Activated CD8-positive, alpha-beta memory T cell treated with anti-CD3 and anti-CD28 coated beads, Interleukin-2, amount 10 ng/mL, durations not matched to agents 7 days and 5 days (primary cell): Measurements from ENCODE around the gene ARMC12. TPM values are rescaled to one million over a fixed set of nuclear protein-coding genes. Genes with fewer than 3 reads are reported as not detected.

Experiments used
- ATAC-seq: fragments of 150-1000 bp; cut with Tn5 transposase; one replicate; pipeline ENCODE4 v1.10.0; 2021; ENCODE audit warnings: moderate library complexity
- CTCF ChIA-PET: fragments of 350-600 bp; sonication (Branson Sonifier 250); formaldehyde crosslinking; loops from one replicate; lab custom pipeline; 2021; ENCODE audit warnings: antibody characterized with exemption; lab: Charles Lee
- DNase-seq: peaks from one replicate; pipeline ENCODE4 v3.0.0-alpha.2; 2020
- H3K27ac Mint-ChIP-seq: one replicate; pipeline ENCODE4 v1.8.0; 2021; ENCODE audit warnings: mild to moderate bottlenecking, mixed read lengths
- H3K27me3 Mint-ChIP-seq: one replicate; pipeline ENCODE4 v1.8.0; 2021; ENCODE audit warnings: mixed read lengths
- H3K36me3 Mint-ChIP-seq: one replicate; pipeline ENCODE4 v1.8.0; 2021; ENCODE audit warnings: mild to moderate bottlenecking, mixed read lengths
- H3K4me1 Mint-ChIP-seq: one replicate; pipeline ENCODE4 v1.8.0; 2021; ENCODE audit warnings: mixed read lengths
- H3K4me3 Mint-ChIP-seq: one replicate; pipeline ENCODE4 v1.8.0; 2021; ENCODE audit warnings: mild to moderate bottlenecking, moderate library complexity, mixed read lengths
- H3K9me3 Mint-ChIP-seq: one replicate; pipeline ENCODE4 v1.8.0; 2022; ENCODE audit warnings: low read depth, mixed read lengths
- total RNA-seq, 2 experiments: library from RNA; stranded (reverse); gene quantifications; one replicate each; pipeline ENCODE4 v1.2.3, GENCODE V29; 2021

Gene ARMC12
- total RNA-seq, 2 experiments from 2014 or later: 0.45 to 0.96 TPM

GRCh38 chr6:35723587-35723986 is 13.2 kb upstream of the ARMC12 start:
- Mint-ChIP-seq H3K27me3 (no peaks in the 10 kb centered on the region), H3K27ac (no peak overlapping the region), H3K4me3 (no peak overlapping the region), H3K4me1 (peaks cover 51% of the 10 kb centered on the region), H3K9me3 (no peaks in the 10 kb centered on the region), H3K36me3 (no peaks in the 10 kb centered on the region)
- DNase-seq (no peak), ATAC-seq (no peak)
- CTCF ChIA-PET: interaction anchor here (1.2 to 6.7 kb wide), 2 partner anchors 12 to 13 kb away, joined by 3 to 51 read pairs; partner anchors contain the start of gene ARMC12

- Mint-ChIP-seq H3K27ac (peak overlapping the region; percentile 3), H3K9me3 (no peaks in the 10 kb centered on the region), H3K4me1 (peaks cover 51% of the 10 kb centered on the region), H3K36me3 (no peaks in the 10 kb centered on the region), H3K4me3 (no peak overlapping the region), H3K27me3 (no peaks in the 10 kb centered on the region)
- ATAC-seq (no peak), DNase-seq (no peak)
- CTCF ChIA-PET: interaction anchor here (0.8 to 6.7 kb wide), 3 partner anchors 12 to 122 kb away, joined by 3 to 51 read pairs (median 3); partner anchors contain the start of gene ARMC12
Measured at GRCh38 chr6:35724059-35724458, 12.8 kb upstream of the ARMC12 start.

GRCh38 chr6:35724471-35724870 is 12.4 kb upstream of the ARMC12 start:
- DNase-seq: no peak
- no peaks in the 10 kb centered on the region for H3K36me3 Mint-ChIP-seq
- peaks cover 51% of the 10 kb centered on the region for H3K4me1 Mint-ChIP-seq
- no peaks in the 10 kb centered on the region for H3K9me3 Mint-ChIP-seq
- CTCF ChIA-PET: interaction anchor here (0.8 to 6.7 kb wide), 3 partner anchors 11 to 122 kb away, joined by 3 to 51 read pairs (median 3); partner anchors contain the start of gene ARMC12
- no peaks in the 10 kb centered on the region for H3K27me3 Mint-ChIP-seq
- no peak overlapping the region for H3K4me3 Mint-ChIP-seq
- ATAC-seq: no peak
- H3K27ac Mint-ChIP-seq: peak overlapping the region; percentile 3

- Mint-ChIP-seq H3K4me1 (peaks cover 51% of the 10 kb centered on the region), H3K27ac (no peak overlapping the region), H3K9me3 (no peaks in the 10 kb centered on the region), H3K27me3 (no peaks in the 10 kb centered on the region), H3K4me3 (no peak overlapping the region), H3K36me3 (no peaks in the 10 kb centered on the region)
- CTCF ChIA-PET: interaction anchor here (0.8 to 15.3 kb wide), 4 partner anchors 11 to 157 kb away, joined by 3 to 195 read pairs (median 27); partner anchors contain the start of genes ARMC12 and FKBP5
- ATAC-seq (no peak), DNase-seq (no peak)
Measured at GRCh38 chr6:35725081-35725708, 11.6 kb upstream of the ARMC12 start.

GRCh38 chr6:35725721-35726438 is 11.0 kb upstream of the ARMC12 start:
- ATAC-seq (no peak), DNase-seq (no peak)
- no peaks in the 10 kb centered on the region for H3K36me3 Mint-ChIP-seq
- H3K9me3 Mint-ChIP-seq: no peaks in the 10 kb centered on the region
- H3K4me1 Mint-ChIP-seq: peaks cover 54% of the 10 kb centered on the region
- H3K27ac Mint-ChIP-seq: peak overlapping the region; percentile 85
- no peaks in the 10 kb centered on the region for H3K27me3 Mint-ChIP-seq
- CTCF ChIA-PET: interaction anchor here (1.6 to 15.3 kb wide), 5 partner anchors 10 to 157 kb away, joined by 3 to 195 read pairs (median 9); partner anchors contain the start of genes ARMC12 and FKBP5
- H3K4me3 Mint-ChIP-seq: no peak overlapping the region

GRCh38 chr6:35727231-35727934 is 9.4 kb upstream of the ARMC12 start:
- ATAC-seq (peak; percentile 14), DNase-seq (peak; percentile 70)

GRCh38 chr6:35727935-35728682 is 8.7 kb upstream of the ARMC12 start:
- Mint-ChIP-seq H3K27me3 (no peaks in the 10 kb centered on the region), H3K9me3 (no peaks in the 10 kb centered on the region), H3K4me1 (peaks cover 67% of the 10 kb centered on the region), H3K27ac (peak overlapping the region; percentile 96), H3K4me3 (peak overlapping the region; percentile 64), H3K36me3 (no peaks in the 10 kb centered on the region)
- ATAC-seq (peak; percentile 58), DNase-seq (peak; percentile 94)
- CTCF ChIA-PET: interaction anchor here (0.7 to 15.3 kb wide), 12 partner anchors 8 to 260 kb away, joined by 3 to 195 read pairs (median 4); partner anchors contain the start of genes ARMC12, FKBP5 and RPL10A

More at GRCh38 chr6:35727231-35727934, 9.4 kb upstream of the ARMC12 start:
- Mint-ChIP-seq H3K4me3 (peak overlapping the region; percentile 64), H3K4me1 (peaks cover 59% of the 10 kb centered on the region), H3K27ac (peak overlapping the region; percentile 85), H3K9me3 (no peaks in the 10 kb centered on the region), H3K27me3 (no peaks in the 10 kb centered on the region), H3K36me3 (no peaks in the 10 kb centered on the region)
- CTCF ChIA-PET: interaction anchor here (0.7 to 15.3 kb wide), 11 partner anchors 8 to 260 kb away, joined by 3 to 195 read pairs (median 4); partner anchors contain the start of genes ARMC12, FKBP5 and RPL10A

GRCh38 chr6:35728683-35729678 is 7.9 kb upstream of the ARMC12 start:
- ATAC-seq (no peak), DNase-seq (peak; percentile 64)
- H3K4me3 Mint-ChIP-seq: peak overlapping the region; percentile 64
- no peaks in the 10 kb centered on the region for H3K27me3 Mint-ChIP-seq
- H3K36me3 Mint-ChIP-seq: no peaks in the 10 kb centered on the region
- H3K4me1 Mint-ChIP-seq: peaks cover 72% of the 10 kb centered on the region
- peak overlapping the region; percentile 96 for H3K27ac Mint-ChIP-seq
- no peaks in the 10 kb centered on the region for H3K9me3 Mint-ChIP-seq
- CTCF ChIA-PET: interaction anchor here (1.0 to 15.3 kb wide), 8 partner anchors 7 to 206 kb away, joined by 3 to 195 read pairs (median 5); partner anchors contain the start of genes ARMC12 and FKBP5

- H3K27ac Mint-ChIP-seq: peak overlapping the region; percentile 96
- peaks cover 72% of the 10 kb centered on the region for H3K4me1 Mint-ChIP-seq
- no peaks in the 10 kb centered on the region for H3K27me3 Mint-ChIP-seq
- no peak for ATAC-seq
- no peaks in the 10 kb centered on the region for H3K36me3 Mint-ChIP-seq
- no peak for DNase-seq
- H3K4me3 Mint-ChIP-seq: peak overlapping the region; percentile 0
- H3K9me3 Mint-ChIP-seq: no peaks in the 10 kb centered on the region
- CTCF ChIA-PET: interaction anchor here (15.3 kb wide), 1 partner anchor 44 kb away, joined by 195 read pairs; the partner anchor contains the start of gene FKBP5
Measured at GRCh38 chr6:35729722-35730121, 7.1 kb upstream of the ARMC12 start.

- CTCF ChIA-PET: interaction anchor here (0.6 to 15.3 kb wide), 4 partner anchors 9 to 366 kb away, joined by 3 to 195 read pairs (median 4); partner anchors contain the start of gene FKBP5
- peaks cover 71% of the 10 kb centered on the region for H3K4me1 Mint-ChIP-seq
- no peaks in the 10 kb centered on the region for H3K36me3 Mint-ChIP-seq
- no peaks in the 10 kb centered on the region for H3K9me3 Mint-ChIP-seq
- peak; percentile 2 for ATAC-seq
- peak overlapping the region; percentile 84 for H3K4me3 Mint-ChIP-seq
- no peak for DNase-seq
- peak overlapping the region; percentile 96 for H3K27ac Mint-ChIP-seq
- H3K27me3 Mint-ChIP-seq: no peaks in the 10 kb centered on the region
Measured at GRCh38 chr6:35730745-35731413, 6.0 kb upstream of the ARMC12 start.

- Mint-ChIP-seq H3K4me3 (peak overlapping the region; percentile 84), H3K27me3 (no peaks in the 10 kb centered on the region), H3K4me1 (peaks cover 71% of the 10 kb centered on the region), H3K27ac (peak overlapping the region; percentile 96), H3K9me3 (no peaks in the 10 kb centered on the region), H3K36me3 (no peaks in the 10 kb centered on the region)
- ATAC-seq: peak; percentile 62
- CTCF ChIA-PET: interaction anchor here (1.1 to 15.3 kb wide), 3 partner anchors 9 to 129 kb away, joined by 3 to 195 read pairs (median 5); partner anchors contain the start of gene FKBP5
- DNase-seq: peak; percentile 98
Measured at GRCh38 chr6:35731414-35731735, 5.5 kb upstream of the ARMC12 start.
